Heart right ventricle (tissue), 16 donors: ENCODE data around the gene IQGAP1. TPM values are rescaled to one million over a fixed set of nuclear protein-coding genes. Genes with fewer than 3 reads are reported as not detected.

Source experiments
- ATAC-seq, 8 donors: fragments of 200-7000 bp; cut with Tn5 transposase; one replicate each; pipeline ENCODE4 v1.9.1; 2020; ENCODE audit warnings: mild to moderate bottlenecking in 8 of 8, moderate library complexity in 8 of 8, moderate number of reproducible peaks in 1 of 8
- DNase-seq, 2 donors: peaks; one replicate each; pipeline ENCODE4 v3.0.0-alpha.2; 2020
- H3K27ac ChIP-seq, 10 donors: fragments of 200-600 bp; sonication (generic) in 2 of 10; one replicate each; pipeline versions ENCODE4 v1.5.0 to v1.8.0; 2020 to 2022; ENCODE audit warnings: mild to moderate bottlenecking in 3 of 10
- H3K27me3 ChIP-seq, 7 donors: fragments of 200-600 bp; one replicate each; pipeline ENCODE4 v1.8.0; 2021 to 2022; ENCODE audit warnings: mild to moderate bottlenecking in 2 of 7
- H3K36me3 ChIP-seq, 9 donors: fragments of 200-600 bp; sonication (generic) in 1 of 9; one replicate each; pipeline versions ENCODE4 v1.5.0 to v1.8.0; 2020 to 2022; ENCODE audit warnings: mild to moderate bottlenecking in 2 of 9
- H3K4me1 ChIP-seq, 9 donors: fragments of 200-600 bp; sonication (generic) in 1 of 9; one replicate each; pipeline versions ENCODE4 v1.5.0 to v1.8.0; 2020 to 2022; ENCODE audit warnings: mild to moderate bottlenecking in 4 of 9
- H3K4me3 ChIP-seq, 10 donors: fragments of 200-600 bp; sonication (generic) in 2 of 10; one replicate each; pipeline versions ENCODE4 v1.5.0 to v1.8.0; 2020 to 2022; ENCODE audit warnings: mild to moderate bottlenecking in 7 of 10, moderate library complexity in 2 of 10
- H3K9me3 ChIP-seq, 11 donors: fragments of 200-600 bp in 10 of 11; sonication (generic) in 2 of 11; one replicate each; pipeline versions ENCODE4 v1.5.0 to v1.8.0; 2013 to 2022; ENCODE audit warnings: mild to moderate bottlenecking in 2 of 11, control low read depth in 1 of 11, moderate library complexity in 1 of 11
- CTCF ChIP-seq, 9 donors: fragments of 200-600 bp; sonication (generic) in 2 of 9; IDR thresholded peaks; one replicate each; pipeline versions ENCODE4 v1.5.0 to v1.8.0; 2021 to 2022; ENCODE audit warnings: antibody characterized with exemption in 9 of 9, mild to moderate bottlenecking in 5 of 9, moderate library complexity in 1 of 9
- WGBS, 2 donors: extraction: QIAGEN DNeasy Blood & Tissue Kit; methylation state at CpG; one replicate each; pipeline ENCODE4 v1.1.7; 2013; ENCODE audit warnings: inconsistent platforms in 1 of 2; 5-methylcytosine and 5-hydroxymethylcytosine counted together
- intact Hi-C, 10 donors: fragments of 100-400 bp; cut with DNase I; formaldehyde crosslinking; loops; one replicate each; pipeline versions ENCODE4 v1.11.1 to v1.14.2; 2022
- polyA plus RNA-seq, 2 donors: library from polyadenylated mRNA; stranded (reverse); fragments of 200-250 nt; gene quantifications; one replicate each; pipeline ENCODE4 v1.2.3, GENCODE V29; 2013
- total RNA-seq, 10 donors: library from RNA; stranded (reverse); fragmentation: NEBNext Ultra II Directional in 3 of 10; extraction: Animal tissue kit (Norgen Biotek cat#: 25700) in 3 of 10; gene quantifications; one replicate each; pipeline versions ENCODE4 v1.2.1 to v1.2.4, GENCODE V29; 2021 to 2023
- donor health status: Arrhythmogenic right ventricular cardiomyopathy.
- donor health status: ischemic (EF 13 %, LVEDD 7.1; RV severe dilation, severe dysfunction).
- donor health status: healthy with polysubstance abuse.
- donor health status: DM: no; HTN: yes; CAD: no.
- donor health status: DM: no; HTN: no; CAD: no.
- donor health status: ischemic (EF 25% LVEDD 6.9; RV normal size, moderate dysfunction).
- donor health status: ischemic (EF 25% LVEDD 5.7; RV mildly dilated, moderate dysfunction).
- donor health status: healthy.
- donor health status: DM: yes; HTN: yes; CAD: no.
- donor health status: Ischemic cardiomyopathy.
- donor health status: ischemic (EF 35%, LVEDD 5.7; RV mildly dilated, moderate dysfunction).
- donor health status: nonischemic (EF 11% LVEDD 7.7; RV severe dilation, severe dysfunction).
- donor health status: DM: yes; HTN: yes; CAD: no.
- donor health status: PGD.
- donor health status: ischemic (EF 29% LVEDD 5.4; RV normal size, mild dysfunction).
- donor health status: nonischemic (EF 23%, LVEDD 6.1; RV moderate dilation, normal function).

IQGAP1 gene
- total and polyA plus RNA-seq, 12 donors: 28.6 to 81.7 (median 35.0) TPM

GRCh38 chr15:90489514-90489913 is 101.5 kb downstream of the IQGAP1 start:
- intact Hi-C loops: loop anchor here in 1 of 10 donors (5.0 kb wide), 1 partner anchor 167 kb away; no protein-coding TSS in a partner anchor
- no peak overlapping the region for H3K27ac ChIP-seq
- no peaks in the 10 kb centered on the region for H3K27me3 ChIP-seq
- ATAC-seq: no peak
- H3K9me3 ChIP-seq: no peaks in the 10 kb centered on the region
- no peak overlapping the region for H3K4me3 ChIP-seq
- peaks cover 0 to 100% (median 84%) of the 10 kb centered on the region in 9 donors for H3K36me3 ChIP-seq
- 96 to 100% methylated on average over 1 of the region's 1 CpG for WGBS, 2 donors
- no peak for DNase-seq
- no peaks in the 10 kb centered on the region for H3K4me1 ChIP-seq
- TF ChIP-seq CTCF (IDR thresholded peaks at IDR 0.05): no peak

- Histone ChIP-seq H3K27me3 (no peaks in the 10 kb centered on the region), H3K27ac (no peak overlapping the region), H3K4me1 (no peaks in the 10 kb centered on the region), H3K36me3 (peaks cover 0 to 100% (median 84%) of the 10 kb centered on the region in 9 donors), H3K9me3 (no peaks in the 10 kb centered on the region), H3K4me3 (no peak overlapping the region)
- ATAC-seq (no peak), DNase-seq (no peak)
- no peak for TF ChIP-seq CTCF (IDR thresholded peaks at IDR 0.05)
- WGBS, 2 donors: 96 to 97% methylated on average over 2 of the region's 2 CpGs
- intact Hi-C loops: loop anchor here in 1 of 10 donors (5.0 to 10.0 kb wide), 3 partner anchors 115 to 395 kb away; partner anchors contain the start of gene FES
Measured at GRCh38 chr15:90489944-90490343, 101.9 kb downstream of the IQGAP1 start.

GRCh38 chr15:90493647-90494046 is 105.6 kb downstream of the IQGAP1 start:
- no peaks in the 10 kb centered on the region for H3K27me3 ChIP-seq
- TF ChIP-seq CTCF (IDR thresholded peaks at IDR 0.05): no peak
- intact Hi-C loops: loop anchor here in 1 of 10 donors (10.0 kb wide), 2 partner anchors 111 to 391 kb away; partner anchors contain the start of gene FES

GRCh38 chr15:90495067-90495466 is 107.0 kb downstream of the IQGAP1 start:
- ATAC-seq: no peak
- intact Hi-C loops: loop anchor here in 1 of 10 donors (10.0 kb wide), 2 partner anchors 110 to 390 kb away; partner anchors contain the start of gene FES
- 51 to 54% methylated on average over 3 of the region's 3 CpGs for WGBS, 2 donors
- Histone ChIP-seq H3K27ac (no peak overlapping the region), H3K36me3 (peaks cover 0 to 100% (median 69%) of the 10 kb centered on the region in 9 donors), H3K9me3 (no peaks in the 10 kb centered on the region), H3K27me3 (no peaks in the 10 kb centered on the region), H3K4me1 (peaks cover 0 to 18% (median 12%) of the 10 kb centered on the region in 9 donors), H3K4me3 (no peak overlapping the region)
- TF ChIP-seq CTCF (IDR thresholded peaks at IDR 0.05): no peak
- no peak for DNase-seq

More at GRCh38 chr15:90493647-90494046, 105.6 kb downstream of the IQGAP1 start:
- ATAC-seq: no peak
- Histone ChIP-seq H3K9me3 (no peaks in the 10 kb centered on the region), H3K27ac (no peak overlapping the region), H3K36me3 (peaks cover 0 to 100% (median 67%) of the 10 kb centered on the region in 9 donors), H3K4me3 (no peak overlapping the region), H3K4me1 (peaks cover 0 to 18% (median 12%) of the 10 kb centered on the region in 9 donors)
- no peak for DNase-seq
